ENCODE data around the gene CLDN6. TPM values are rescaled to one million over a fixed set of nuclear protein-coding genes. Genes with fewer than 3 reads are reported as not detected.

CLDN6 gene
- total RNA-seq, 1 experiment from 2014 or later = not detected

DNA sequence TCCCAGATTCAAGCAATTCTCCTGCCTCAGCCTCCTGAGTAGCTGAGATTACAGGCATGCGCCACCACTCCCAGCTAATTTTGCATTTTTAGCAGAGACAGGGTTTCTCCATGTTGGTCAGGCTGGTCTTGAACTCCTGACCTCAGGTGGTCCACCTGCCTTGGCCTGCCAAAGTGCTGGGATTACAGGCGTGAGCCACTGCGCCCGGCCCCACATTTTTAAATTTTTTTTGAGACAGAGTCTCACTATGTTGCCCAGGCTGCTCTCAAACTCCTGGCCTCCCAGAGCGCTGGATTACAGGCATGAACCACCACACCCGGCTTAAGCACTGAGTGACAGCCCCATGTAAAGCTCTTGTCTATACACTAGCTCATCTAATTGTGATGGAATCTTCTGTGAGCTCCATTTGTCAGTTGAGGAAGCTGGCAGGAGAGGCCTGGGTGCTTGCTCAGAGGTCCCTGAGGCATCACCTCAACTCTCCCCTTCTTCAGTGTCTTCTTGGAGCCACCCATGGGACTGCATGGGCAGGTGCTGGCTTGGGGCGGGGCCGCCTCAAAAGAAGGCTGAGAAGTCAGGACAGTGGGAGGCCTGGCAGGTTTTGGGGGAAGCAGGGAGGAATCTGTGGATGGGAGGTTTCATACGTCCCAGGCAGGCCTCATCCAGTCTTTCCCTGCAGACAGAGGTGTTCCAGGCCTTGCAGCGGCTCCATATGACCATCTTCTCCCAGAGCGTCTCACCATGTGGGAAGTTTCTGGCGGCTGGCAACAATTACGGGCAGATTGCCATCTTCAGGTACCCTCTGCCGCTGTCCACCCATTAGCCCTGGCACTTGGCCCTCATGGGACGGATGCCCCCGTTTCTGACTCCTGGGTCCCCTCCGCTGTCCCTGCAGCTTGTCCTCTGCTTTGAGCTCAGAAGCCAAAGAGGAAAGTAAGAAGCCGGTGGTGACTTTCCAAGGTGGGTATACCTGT is 7.3 kb upstream of the CLDN6 start:
- Histone ChIP-seq H2AFZ (ENCODE audit: low read length) (no peak overlapping the region), H3K4me2 (ENCODE audit: low read length) (no peak overlapping the region), H3K27me3 (ENCODE audit: low read length) (no peaks in the 10 kb centered on the region), H3K4me1 (ENCODE audit: insufficient read depth, low read length) (peaks cover 23% of the 10 kb centered on the region), H3K9me3 (ENCODE audit: low read length) (no peaks in the 10 kb centered on the region), H3K79me2 (ENCODE audit: low read length) (peaks cover 12% of the 10 kb centered on the region), H3K9ac (ENCODE audit: low read length) (no peak overlapping the region), H3K36me3 (ENCODE audit: low read depth, low read length) (peaks cover 10% of the 10 kb centered on the region), H3K4me3 (ENCODE audit: low read length) (no peak overlapping the region), H3K9me2 (replicated peaks; ENCODE audit: low read length) (no peaks in the 10 kb centered on the region), H3K27ac (ENCODE audit: low read length) (no peak overlapping the region), H4K20me1 (ENCODE audit: low read length) (no peaks in the 10 kb centered on the region), H3F3A (ENCODE audit: low read length, unreplicated experiment) (no peaks in the 10 kb centered on the region)
- ATAC-seq (no peak), DNase-seq (no peak)
- POLR2A ChIA-PET (ENCODE audit: unreplicated experiment) = no interaction called here
- intact Hi-C loops (cut with micrococcal nuclease) = no loop called here
- no TSS peak for BruUV-seq (replicated peaks)
- CTCF ChIA-PET = no interaction called here
- TF ChIP-seq EZH2phosphoT487 (IDR thresholded peaks at IDR 0.05; ENCODE audit: borderline replicate concordance, low read length) (no peak), EZH2 (IDR thresholded peaks at IDR 0.05; ENCODE audit: low read length, unreplicated experiment) (no peak)
- TF ChIP-seq, protein P1, sequence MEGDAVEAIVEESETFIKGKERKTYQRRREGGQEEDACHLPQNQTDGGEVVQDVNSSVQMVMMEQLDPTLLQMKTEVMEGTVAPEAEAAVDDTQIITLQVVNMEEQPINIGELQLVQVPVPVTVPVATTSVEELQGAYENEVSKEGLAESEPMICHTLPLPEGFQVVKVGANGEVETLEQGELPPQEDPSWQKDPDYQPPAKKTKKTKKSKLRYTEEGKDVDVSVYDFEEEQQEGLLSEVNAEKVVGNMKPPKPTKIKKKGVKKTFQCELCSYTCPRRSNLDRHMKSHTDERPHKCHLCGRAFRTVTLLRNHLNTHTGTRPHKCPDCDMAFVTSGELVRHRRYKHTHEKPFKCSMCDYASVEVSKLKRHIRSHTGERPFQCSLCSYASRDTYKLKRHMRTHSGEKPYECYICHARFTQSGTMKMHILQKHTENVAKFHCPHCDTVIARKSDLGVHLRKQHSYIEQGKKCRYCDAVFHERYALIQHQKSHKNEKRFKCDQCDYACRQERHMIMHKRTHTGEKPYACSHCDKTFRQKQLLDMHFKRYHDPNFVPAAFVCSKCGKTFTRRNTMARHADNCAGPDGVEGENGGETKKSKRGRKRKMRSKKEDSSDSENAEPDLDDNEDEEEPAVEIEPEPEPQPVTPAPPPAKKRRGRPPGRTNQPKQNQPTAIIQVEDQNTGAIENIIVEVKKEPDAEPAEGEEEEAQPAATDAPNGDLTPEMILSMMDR (conservative IDR thresholded peaks at IDR 0.05; ENCODE audit: low read depth, low read length) = no peak

GRCh38 chr16:3023669-3024478 is 5.9 kb upstream of the CLDN6 start, which contains the start of the genes HCFC1R1 and THOC6:
TSS of gene HCFC1R1 (minus strand) at chr16:3023942. CDS start at chr16:3023941, 1 bp downstream.
TSS of gene THOC6 (plus strand) at chr16:3024035. CDS start at chr16:3024327, 292 bp downstream.
- H4K20me1 ChIP-seq (ENCODE audit: low read length) = no peaks in the 10 kb centered on the region
- no peaks in the 10 kb centered on the region for H3K9me3 ChIP-seq (ENCODE audit: low read length)
- TF ChIP-seq EZH2phosphoT487 (IDR thresholded peaks at IDR 0.05; ENCODE audit: borderline replicate concordance, low read length) (no peak), EZH2 (IDR thresholded peaks at IDR 0.05; ENCODE audit: low read length, unreplicated experiment) (no peak)
- TF ChIP-seq, protein P1 (conservative IDR thresholded peaks at IDR 0.05; ENCODE audit: low read depth, low read length) = no peak
- H3K27ac ChIP-seq (ENCODE audit: low read length) = peak within 1 kb of the TSS; percentile 100
- ChIA-PET POLR2A (ENCODE audit: unreplicated experiment) (interaction anchor here (0.6 kb wide), 2 partner anchors 367 to 1409 kb away, joined by 3 to 5 read pairs; no protein-coding TSS in a partner anchor), CTCF (interaction anchor here (0.5 to 1.8 kb wide), 3 partner anchors 8 to 14 kb away, joined by 3 to 6 read pairs (median 3); no protein-coding TSS in a partner anchor)
- H3K27me3 ChIP-seq (ENCODE audit: low read length) = no peaks in the 10 kb centered on the region
- no peaks in the 10 kb centered on the region for H3F3A ChIP-seq (ENCODE audit: low read length, unreplicated experiment)
- ATAC-seq (peak; percentile 35), DNase-seq (peak; percentile 96)
- peaks cover 10% of the 10 kb centered on the region for H3K36me3 ChIP-seq (ENCODE audit: low read depth, low read length)
- no peaks in the 10 kb centered on the region for H3K9me2 ChIP-seq (replicated peaks; ENCODE audit: low read length)
- peaks cover 23% of the 10 kb centered on the region for H3K4me1 ChIP-seq (ENCODE audit: insufficient read depth, low read length)
- BruUV-seq (replicated peaks) = TSS peak; percentile 1
- H3K9ac ChIP-seq (ENCODE audit: low read length) = peak within 1 kb of the TSS; percentile 91
- intact Hi-C loops (cut with micrococcal nuclease) = loop anchor here (1.0 kb wide), 1 partner anchor 44 kb away; the partner anchor contains the start of gene PKMYT1
- H2AFZ ChIP-seq (ENCODE audit: low read length) = no peak within 1 kb of the TSS
- peak within 1 kb of the TSS; percentile 99 for H3K4me2 ChIP-seq (ENCODE audit: low read length)
- H3K79me2 ChIP-seq (ENCODE audit: low read length) = peaks cover 12% of the 10 kb centered on the region
- peak within 1 kb of the TSS; percentile 94 for H3K4me3 ChIP-seq (ENCODE audit: low read length)

Measured in PC-3 (cell line).